Limb (tissue), 2 donors: ENCODE measurements around the gene OPALIN.

Experiments
- DNase-seq, 2 donors: peaks; one replicate each; pipeline ENCODE4 v3.0.0-alpha.2; 2016; ENCODE audit errors: extremely low spot score in 2 of 2

OPALIN gene, protein sequence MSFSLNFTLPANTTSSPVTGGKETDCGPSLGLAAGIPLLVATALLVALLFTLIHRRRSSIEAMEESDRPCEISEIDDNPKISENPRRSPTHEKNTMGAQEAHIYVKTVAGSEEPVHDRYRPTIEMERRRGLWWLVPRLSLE

DNA sequence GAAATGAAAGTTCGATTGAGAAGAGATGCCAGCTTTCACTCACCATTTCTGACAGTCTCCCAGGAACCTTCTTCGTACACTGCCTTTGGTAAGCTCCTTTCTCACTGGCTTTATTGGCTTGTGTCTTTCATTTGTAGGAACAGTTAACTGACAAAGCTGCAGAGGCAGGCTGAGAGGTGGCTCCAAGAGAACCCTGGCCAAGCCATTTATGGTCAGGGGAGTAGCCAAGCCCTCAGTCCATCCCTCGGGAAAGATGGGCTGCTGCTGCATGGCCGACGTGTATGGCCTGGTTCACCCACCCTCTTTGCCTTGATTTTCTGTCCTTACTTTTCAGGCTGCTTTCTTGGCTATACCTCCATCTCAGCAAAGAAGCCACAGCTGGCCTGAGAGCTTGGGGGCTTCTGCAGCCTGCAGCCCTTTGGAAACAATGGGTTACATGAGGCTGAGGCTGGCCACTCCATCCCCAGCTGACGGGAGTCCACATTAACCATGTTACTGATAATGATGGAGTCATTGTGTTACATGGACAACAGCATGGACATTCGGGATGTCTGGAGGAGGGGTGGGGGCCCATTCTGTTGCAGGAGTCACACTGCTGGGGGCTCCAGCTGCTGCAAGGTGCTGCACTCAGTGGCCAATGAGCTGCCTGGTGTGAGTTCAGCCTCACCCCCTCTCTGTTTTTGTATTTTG, at the start of gene OPALIN:
Gene OPALIN (minus strand): TSS at position 152 of the 690 bp plus-strand sequence. CDS start 106 bp downstream, at position 46.
- no peak for DNase-seq

DNA sequence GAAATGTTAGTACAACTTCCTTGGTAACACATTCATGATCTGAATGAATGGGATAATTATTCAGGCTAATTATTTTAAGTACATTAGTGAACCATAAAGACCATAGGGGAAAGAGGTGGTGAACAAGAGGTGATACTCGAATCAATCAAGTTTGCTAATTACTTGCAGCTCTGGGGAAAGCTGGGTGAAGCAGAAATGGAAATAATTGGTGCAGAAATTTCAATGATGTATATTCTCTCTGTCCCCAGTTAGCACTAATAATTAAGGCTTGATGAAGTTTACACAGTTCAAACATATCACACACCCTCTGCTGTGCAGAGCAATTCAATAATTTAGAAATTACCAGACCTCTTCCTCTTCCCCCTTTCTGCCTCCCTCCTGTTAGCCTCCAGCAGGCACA, 49.4 kb upstream of the OPALIN start:
- no peak for DNase-seq

GRCh38 chr10:96407560-96408069, 48.8 kb upstream of the OPALIN start:
- peak in 1 of 2 donors; percentile 5 for DNase-seq

DNA sequence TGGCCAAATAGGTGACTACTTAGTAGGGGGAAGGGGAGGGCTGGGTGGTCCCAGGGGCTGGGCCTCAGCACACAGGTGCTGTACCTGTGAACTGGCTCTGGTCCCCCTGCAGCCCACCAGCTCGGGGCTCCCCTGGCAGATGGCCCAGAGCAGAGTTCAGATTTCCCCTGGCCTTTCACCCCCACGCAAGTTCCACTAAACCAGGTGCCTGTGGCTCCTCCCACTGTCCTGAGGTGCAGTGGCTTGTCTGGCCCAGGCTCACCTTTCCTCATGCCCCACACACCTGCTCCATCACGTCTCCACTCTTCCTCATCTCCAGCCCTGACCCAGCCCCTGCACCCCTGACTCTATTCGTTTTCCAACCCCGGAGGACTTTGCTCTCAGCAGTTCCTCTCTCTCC, 47.3 kb upstream of the OPALIN start:
- DNase-seq = no peak

DNA sequence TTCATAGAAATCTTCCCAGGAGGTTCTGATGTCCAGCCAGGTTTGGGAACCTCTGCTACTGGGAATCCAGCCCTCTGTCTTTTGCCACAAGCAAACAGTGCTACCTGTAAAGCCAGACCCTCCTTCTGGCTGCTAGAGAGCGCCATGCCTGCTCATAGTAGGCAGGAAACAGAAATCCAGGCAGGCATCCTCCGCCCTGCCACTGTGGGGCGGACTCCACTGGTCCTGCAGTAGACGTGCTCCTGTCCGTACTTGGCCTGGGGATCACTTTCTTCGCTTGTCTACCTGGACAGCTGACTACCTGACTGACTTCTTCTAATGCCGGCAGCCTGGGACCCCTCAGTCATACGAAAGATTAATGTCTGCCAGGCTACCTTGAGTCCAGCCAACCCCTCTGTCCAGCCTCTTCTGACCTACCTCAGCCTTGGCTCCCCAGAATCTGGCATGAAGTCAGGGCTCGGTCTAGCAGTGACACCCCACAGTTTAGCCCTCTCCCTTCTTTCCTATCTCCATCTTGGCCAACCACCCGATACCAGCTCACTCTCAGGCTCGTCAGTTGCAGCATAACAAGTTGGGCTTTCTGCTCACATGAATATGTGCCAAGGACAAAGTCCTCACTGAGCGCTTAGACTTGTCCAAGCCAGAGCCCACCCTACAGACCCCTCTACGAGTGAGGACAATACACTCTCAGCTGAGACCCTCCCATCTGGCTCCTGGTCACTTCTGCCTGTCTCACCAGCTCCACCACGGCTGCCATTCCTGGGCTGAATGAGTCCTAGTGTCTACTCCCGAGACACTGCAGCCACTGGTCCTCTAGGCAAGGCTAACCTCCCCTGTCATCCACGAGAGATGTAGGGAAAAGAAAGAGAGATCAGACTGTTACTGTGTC, 43.9 kb upstream of the OPALIN start:
- DNase-seq = peak in 1 of 2 donors; percentile 9

DNA sequence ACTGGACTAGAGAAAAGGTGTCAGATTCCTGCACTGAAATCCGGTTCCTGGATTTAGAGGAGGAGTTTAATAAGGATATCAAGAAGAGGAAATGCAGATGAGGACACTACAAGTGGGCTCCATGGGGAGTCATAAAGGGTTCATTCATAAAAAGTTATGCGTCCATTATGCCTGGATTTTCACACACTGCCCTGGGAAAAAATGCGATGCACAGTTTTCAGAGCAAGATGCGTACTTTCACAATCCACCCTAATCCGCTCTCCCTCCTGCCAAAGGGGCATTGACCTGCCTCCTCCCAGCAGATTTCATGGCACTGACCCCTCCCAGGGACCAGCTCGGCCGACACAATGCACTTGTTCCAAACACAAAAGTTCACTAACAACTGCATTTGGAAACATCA, 42.2 kb upstream of the OPALIN start:
- DNase-seq = peak in 1 of 2 donors; percentile 23

- DNase-seq = no peak
Observed at GRCh38 chr10:96400465-96400864, 41.7 kb upstream of the OPALIN start.

DNA sequence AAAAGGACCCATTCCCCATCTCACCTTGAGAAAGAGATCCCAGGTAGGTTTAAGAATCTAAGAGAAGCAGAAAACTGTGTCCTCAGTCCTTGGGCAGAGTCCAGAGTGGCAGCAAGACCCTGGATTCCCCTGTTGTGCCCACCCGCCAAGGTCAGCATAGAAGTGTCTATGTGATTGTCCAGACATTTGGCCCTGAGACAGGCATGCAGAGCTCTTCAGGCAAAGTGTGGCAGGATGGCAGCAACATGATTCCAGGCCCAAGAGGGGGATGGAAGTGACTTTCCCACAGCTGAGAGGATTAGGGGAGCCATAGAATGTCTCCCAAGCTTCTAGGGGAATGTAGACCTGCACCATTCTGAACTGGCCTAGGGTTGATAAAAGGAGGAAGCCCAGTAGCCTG, 39.1 kb upstream of the OPALIN start:
- no peak for DNase-seq

DNA sequence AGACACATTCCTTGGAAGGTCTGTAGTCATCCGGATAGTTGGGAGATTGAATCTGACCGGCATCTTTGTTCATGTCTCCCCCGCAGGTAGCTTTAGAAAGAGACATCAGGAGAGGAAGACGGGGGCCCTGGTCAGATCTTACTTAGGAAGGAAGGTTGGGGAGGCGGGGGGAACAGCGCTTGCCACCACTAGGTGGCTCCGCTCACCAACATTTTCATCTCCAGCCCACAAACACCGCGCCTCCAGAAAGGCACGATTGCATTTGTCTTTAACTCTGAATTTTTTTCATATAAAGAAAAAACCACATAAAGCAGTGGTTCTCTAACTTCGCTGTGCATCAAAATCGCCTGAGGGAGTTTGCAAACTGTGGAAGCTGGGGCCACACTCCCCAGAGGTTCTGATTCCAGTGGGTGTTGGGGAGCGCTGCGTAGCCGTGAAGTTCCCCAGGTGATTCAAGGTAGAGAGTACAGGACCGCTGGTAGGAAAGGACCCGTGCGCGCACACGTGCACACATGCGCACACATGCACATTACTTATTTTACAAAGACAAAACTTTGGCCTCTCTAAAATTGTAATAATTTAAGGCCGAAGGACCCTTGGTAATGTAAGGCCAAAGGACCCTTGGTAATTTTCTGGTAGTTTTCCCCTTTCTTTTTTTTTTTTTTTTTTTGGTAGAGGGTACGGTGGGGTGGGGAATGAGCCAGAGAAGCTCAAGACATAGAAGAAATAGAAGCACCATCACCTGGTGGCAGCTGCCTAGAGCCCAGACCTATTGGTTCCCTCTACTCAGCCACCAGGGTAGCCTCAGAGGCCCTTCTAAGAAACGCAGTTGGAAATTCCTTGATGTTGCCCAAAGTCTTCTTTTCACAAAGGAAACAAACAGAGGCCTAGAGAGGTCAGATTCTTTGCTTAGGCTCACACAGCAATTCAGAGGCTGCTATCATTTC, 37.4 kb upstream of the OPALIN start:
- DNase-seq = peak; percentile 80 to 81

- DNase-seq = no peak
Observed at GRCh38 chr10:96390460-96390864, 31.7 kb upstream of the OPALIN start.

GRCh38 chr10:96389785-96390184, 31.0 kb upstream of the OPALIN start:
- no peak for DNase-seq

GRCh38 chr10:96387601-96388000, 28.8 kb upstream of the OPALIN start:
- no peak for DNase-seq

- DNase-seq = no peak
Observed at GRCh38 chr10:96387161-96387560, 28.4 kb upstream of the OPALIN start.

DNA sequence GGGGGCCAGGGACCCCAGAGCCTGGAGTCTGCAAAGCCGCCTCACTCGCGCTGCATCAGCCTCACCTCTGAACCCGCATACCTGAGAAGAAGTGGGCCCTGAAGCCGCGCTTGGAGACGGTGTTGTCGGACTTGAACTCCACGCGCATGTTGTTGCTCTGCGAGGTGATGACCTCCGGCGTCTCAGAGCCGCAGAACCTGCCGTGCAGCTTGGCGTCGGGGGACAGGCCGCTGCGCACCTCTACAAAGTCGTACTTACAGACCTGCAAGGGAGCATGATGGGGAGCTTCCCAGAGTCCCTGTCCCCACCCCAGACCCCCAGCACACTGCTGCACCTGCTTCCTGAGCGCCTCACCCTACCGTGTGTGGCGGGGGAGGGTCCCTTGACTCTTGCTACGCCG, 25.7 kb upstream of the OPALIN start:
- no peak for DNase-seq

- no peak for DNase-seq
Observed at GRCh38 chr10:96380821-96381220, 22.0 kb upstream of the OPALIN start.

GRCh38 chr10:96379758-96380157, 21.0 kb upstream of the OPALIN start:
- no peak for DNase-seq

- no peak for DNase-seq
Observed at GRCh38 chr10:96378741-96379140, 19.9 kb upstream of the OPALIN start.

- DNase-seq = no peak
Observed at GRCh38 chr10:96377816-96378294, 19.1 kb upstream of the OPALIN start.

- DNase-seq = no peak
Observed at GRCh38 chr10:96376483-96376882, 17.7 kb upstream of the OPALIN start.

- DNase-seq = peak; percentile 89 to 90
Observed at GRCh38 chr10:96374985-96375830, 16.4 kb upstream of the OPALIN start.
